ENCODE measurements around the gene ZNF117.
A peak's percentile ranks its signal among the peaks of the same experiment; 100 is the strongest.
"Not testable (repeated sequence)": the region's sequence is repeated elsewhere in the genome, so short reads cannot be mapped to it uniquely, and the experiment has no call there.

The ZNF117 gene

GRCh38 chr7:64990936-64991335, at the start of gene ZNF117:
Gene ZNF117 (minus strand): TSS chr7:64991036.
- no peak for DNase-seq

- DNase-seq: peak; percentile 3
These were observed 47.9 kb upstream of the ZNF117 start for GRCh38 chr7:65038767-65039166.

- peak; percentile 92 for DNase-seq
These were observed 47.2 kb upstream of the ZNF117 start for GRCh38 chr7:65037740-65038688.

DNA sequence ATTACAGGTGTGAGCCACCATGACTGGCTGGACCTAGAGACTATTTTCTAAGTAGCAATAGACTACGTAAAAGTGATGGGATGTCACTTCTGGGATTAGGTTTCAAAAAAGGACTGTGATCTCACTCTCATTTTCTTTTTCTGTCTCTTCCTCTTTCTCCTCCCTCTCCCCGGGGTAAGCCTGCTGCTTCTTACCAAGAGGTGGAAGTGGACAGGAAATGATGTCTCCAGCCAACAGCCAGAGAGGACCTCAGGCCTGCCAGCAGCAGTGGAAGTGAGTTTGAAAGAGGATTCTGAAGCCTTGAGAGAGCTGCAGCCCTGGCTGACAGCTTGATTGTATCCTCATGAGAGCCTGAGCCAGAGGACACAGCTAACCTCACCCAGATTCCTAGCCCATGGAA, 45.7 kb upstream of the ZNF117 start:
- not testable (repeated sequence) for DNase-seq

GRCh38 chr7:65035469-65035868, 44.6 kb upstream of the ZNF117 start:
- DNase-seq: not testable (repeated sequence)

DNA sequence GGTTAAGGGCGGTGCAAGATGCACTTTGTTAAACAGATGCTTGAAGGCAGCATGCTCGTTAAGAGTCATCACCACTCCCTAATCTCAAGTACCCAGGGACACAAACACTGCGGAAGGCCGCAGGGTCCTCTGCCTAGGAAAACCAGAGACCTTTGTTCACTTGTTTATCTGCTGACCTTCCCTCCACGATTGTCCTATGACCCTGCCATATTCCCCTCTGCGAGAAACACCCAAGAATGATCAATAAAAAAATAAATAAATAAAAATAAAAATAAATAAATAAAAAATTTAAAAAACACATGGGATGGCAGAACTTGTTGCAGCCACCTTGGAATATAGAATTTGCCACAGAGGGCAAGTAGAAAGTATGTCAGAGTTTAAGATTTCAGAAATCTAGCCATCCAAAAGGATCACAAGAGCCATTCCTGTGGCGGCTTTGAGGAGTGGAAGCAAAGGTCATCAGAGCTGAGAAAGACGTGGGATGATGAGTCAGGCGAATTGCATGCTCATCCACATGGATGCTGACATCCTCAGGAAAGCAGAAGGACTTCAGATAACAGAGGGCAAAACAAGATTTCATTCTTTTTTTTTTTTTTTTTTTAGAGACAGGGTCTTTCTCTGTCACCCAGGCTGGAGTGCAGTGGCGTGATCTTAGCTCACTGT, 43.4 kb upstream of the ZNF117 start:
- DNase-seq: not testable (repeated sequence)

GRCh38 chr7:65033391-65033790, 42.6 kb upstream of the ZNF117 start:
- not testable (repeated sequence) for DNase-seq

DNA sequence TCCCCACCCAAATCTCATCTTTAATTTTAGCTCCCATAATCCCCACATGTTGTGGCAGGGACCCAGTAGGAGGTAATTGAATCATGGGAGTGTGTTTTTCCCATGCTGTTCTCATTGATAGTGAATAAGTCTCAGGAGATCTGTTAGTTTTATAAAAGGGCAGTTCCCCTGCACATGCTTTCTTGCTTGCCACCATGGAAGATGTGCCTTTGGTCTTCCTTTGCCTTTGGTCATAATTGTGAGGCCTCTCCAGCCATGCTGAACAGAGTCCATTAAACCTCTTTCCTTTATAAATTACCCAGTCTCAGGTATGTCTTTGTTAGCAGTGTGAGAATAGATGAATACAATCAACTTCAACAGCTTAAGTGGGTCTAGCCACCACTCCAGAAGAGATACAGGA, 34.2 kb upstream of the ZNF117 start:
- DNase-seq: not testable (repeated sequence)

DNA sequence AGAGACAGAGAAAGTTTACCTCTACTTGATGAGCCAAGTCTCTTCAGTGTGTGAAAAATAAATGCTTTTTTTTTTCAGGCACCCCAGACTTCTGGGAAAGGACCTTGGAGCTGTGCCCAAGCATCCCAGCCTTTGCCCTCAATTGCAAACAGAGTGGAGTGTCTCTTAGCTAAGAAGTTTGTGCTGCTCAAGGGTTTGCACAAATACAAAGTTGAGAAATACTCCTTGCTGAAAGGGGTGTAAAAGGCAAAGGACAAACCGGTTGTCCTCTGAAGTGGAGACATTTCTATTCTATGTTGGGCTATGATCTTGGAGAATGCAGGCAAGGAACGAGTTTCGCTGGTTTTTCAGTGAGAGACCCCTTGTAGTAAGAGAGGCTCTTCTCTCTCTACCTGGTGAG, 30.1 kb upstream of the ZNF117 start:
- DNase-seq: not testable (repeated sequence)

GRCh38 chr7:65009881-65010280, 19.0 kb upstream of the ZNF117 start:
- DNase-seq: not testable (repeated sequence)

- not testable (repeated sequence) for DNase-seq
These were observed 18.6 kb upstream of the ZNF117 start for GRCh38 chr7:65009394-65009793.

DNA sequence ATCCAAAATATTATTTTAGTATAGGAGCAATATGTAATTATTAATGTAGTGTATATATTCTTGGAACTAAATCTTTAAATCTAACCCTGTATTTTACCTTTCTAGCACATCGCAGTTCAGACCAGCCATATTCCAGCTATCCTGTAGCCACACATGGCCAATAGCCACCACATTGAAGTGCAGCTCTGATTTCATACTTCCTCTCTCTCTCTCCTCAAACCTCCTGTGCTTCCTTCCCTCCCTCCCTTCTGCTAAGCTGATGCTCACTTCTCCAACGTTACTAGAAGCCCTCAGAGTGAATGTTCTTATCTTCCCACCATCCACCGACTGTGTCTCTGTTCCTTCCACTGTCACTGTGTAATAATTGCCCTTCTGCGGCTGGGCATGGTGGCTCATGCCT, 16.2 kb upstream of the ZNF117 start:
- not testable (repeated sequence) for DNase-seq

- DNase-seq: peak; percentile 92
These were observed 15.5 kb upstream of the ZNF117 start, which contains the start of gene ERV3-1 for GRCh38 chr7:65006094-65006992. Gene ERV3-1 (minus strand): TSS chr7:65006687. CDS start chr7:64993026, 13,661 bp downstream.

DNA sequence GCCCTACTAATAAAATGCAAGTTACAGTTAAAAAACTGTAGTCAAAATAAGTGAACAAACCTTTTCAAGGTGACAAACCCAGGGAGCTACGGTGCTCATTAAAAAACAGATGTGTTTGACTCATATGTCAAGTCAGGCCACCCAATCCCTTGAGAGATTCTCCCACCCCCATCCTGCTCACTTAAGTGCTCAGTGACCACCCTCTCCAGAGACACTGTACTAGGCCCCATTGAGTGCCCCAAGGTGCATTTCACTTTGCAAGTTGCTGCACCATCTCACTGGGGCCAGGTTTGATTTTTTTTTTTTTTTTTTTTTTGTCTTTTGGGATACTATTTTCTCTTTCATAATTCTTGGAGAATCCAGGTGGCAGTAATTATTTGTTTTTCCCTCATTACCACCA, 13.7 kb upstream of the ZNF117 start:
- DNase-seq: no peak

- no peak for DNase-seq
These were observed 12.2 kb upstream of the ZNF117 start for GRCh38 chr7:65002972-65003585.

- no peak for DNase-seq
These were observed 10.5 kb upstream of the ZNF117 start for GRCh38 chr7:65001291-65001814.

- DNase-seq: no peak
These were observed 8.5 kb upstream of the ZNF117 start for GRCh38 chr7:64999165-65000004.

GRCh38 chr7:64998865-64999164, 8.0 kb upstream of the ZNF117 start:
- no peak for DNase-seq

- no peak for DNase-seq
These were observed 7.1 kb upstream of the ZNF117 start for GRCh38 chr7:64997927-64998391.

DNA sequence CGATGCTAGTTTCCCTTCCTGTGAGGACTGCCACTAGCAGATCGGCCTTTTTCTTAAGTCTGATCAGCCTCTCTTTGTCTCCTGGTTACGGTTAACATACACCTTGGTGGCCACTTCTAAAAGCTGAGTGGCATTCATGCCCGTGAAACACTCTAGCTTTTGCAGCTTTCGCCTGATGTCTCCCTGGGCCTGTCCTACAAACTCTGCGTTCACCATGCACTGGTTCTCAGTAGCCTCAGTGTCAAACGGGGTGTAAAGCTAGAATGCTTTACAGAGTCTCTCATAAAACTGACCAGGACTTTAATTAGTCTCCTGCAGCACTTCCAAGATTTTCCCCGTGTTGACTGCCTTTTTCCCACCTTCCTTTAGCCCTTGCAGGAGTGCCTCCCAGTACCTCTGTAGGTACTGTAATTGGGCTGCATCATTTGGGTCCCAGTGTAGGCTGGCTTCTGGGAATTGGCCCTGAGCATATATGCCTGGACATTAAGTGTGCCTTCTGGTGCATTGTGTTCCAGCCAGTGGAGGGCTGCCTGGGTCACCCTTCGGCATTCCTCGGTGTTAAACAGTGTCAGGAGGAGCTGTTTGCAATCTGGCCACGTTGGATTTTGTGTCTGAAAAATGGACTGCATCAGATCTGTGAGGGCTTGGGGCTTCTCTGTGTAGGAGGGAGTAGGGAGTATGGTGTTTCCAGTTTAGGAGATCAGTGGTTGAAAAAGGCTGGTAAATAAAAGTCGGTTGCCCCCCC, 6.5 kb upstream of the ZNF117 start:
- no peak for DNase-seq
